DND-41 (cell line): ENCODE data around the gene DAW1.

Source experiments
- EZH2 ChIP-seq: IDR thresholded peaks from 3 replicates; pipeline ENCODE4 v1.6.1; 2012; ENCODE audit warnings: borderline replicate concordance, low read depth, mild to moderate bottlenecking, moderate library complexity, low read length, inconsistent platforms; ENCODE audit not compliant: severe bottlenecking
- TF ChIP-seq, protein P1 (sequence below): IDR thresholded peaks from 2 replicates; pipeline ENCODE4 v1.5.1; 2012; ENCODE audit warnings: borderline replicate concordance, low read length, moderate library complexity, mild to moderate bottlenecking; ENCODE audit not compliant: poor library complexity, severe bottlenecking; ENCODE audit errors: extremely low read depth

DNA sequence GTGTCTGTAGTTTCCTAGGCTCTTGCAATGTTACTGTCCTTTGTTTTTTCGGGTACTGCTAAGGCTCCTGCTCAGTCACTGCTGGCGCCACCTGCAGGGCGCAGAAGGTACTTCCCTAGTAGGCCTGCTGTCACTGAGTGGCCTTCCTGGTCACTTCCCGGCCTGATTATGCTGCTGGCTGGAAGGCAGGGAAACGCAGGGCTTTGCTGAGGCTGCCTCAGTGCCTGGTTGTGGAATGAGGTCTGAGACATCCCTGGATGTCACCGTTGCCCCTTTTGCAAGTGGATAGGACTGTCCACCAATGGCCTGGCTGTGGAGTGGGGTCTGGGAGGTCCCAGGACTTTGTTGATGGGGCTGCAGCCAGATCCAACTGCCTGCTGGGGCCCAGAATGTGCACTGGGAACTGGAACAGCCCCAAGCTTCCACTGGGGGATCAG lies 13.1 kb downstream of the DAW1 start:
- TF ChIP-seq, protein P1, sequence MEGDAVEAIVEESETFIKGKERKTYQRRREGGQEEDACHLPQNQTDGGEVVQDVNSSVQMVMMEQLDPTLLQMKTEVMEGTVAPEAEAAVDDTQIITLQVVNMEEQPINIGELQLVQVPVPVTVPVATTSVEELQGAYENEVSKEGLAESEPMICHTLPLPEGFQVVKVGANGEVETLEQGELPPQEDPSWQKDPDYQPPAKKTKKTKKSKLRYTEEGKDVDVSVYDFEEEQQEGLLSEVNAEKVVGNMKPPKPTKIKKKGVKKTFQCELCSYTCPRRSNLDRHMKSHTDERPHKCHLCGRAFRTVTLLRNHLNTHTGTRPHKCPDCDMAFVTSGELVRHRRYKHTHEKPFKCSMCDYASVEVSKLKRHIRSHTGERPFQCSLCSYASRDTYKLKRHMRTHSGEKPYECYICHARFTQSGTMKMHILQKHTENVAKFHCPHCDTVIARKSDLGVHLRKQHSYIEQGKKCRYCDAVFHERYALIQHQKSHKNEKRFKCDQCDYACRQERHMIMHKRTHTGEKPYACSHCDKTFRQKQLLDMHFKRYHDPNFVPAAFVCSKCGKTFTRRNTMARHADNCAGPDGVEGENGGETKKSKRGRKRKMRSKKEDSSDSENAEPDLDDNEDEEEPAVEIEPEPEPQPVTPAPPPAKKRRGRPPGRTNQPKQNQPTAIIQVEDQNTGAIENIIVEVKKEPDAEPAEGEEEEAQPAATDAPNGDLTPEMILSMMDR, result peak; percentile 73
- TF ChIP-seq EZH2, result no peak
